DMS114 treated with DMSO at 0.1 percent for 48 hours (cell line): Measurements from ENCODE around the gene CCN6.

Experiments used
- DNase-seq: peaks from one replicate; lab custom pipeline; 2025; ENCODE audit not compliant: unreplicated experiment; lab: John Stamatoyannopoulos, UW

The CCN6 gene

DNA sequence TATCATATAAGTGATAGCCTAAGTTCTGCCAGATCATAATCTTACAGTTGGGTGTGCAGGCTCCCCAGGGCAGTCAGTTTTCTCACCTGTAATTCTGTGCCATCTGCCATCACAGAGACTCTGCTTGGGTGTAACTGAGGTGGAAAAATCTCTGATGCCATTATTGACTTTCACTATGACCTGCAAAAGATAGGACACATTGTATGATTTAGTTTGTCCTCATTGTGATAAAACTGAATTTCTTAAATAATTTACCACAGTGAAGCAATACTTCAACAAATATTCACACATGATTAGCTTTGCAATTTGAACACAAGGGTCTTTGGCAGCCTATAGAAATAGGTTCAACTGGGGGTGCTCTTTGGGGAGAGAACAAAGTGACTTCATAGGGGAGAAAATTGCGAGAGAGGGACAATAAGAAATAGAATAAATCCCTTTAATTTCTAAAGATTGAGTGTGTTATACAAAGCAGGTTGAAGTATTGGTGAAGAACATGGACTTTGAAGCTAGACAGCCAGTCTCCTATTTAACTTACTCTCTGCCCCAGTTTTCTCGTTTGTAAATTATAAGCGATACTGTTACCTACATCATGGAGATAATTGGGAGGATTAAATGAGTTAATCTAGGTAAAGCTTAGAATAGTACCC lies 60.8 kb downstream of the CCN6 start:
- no peak for DNase-seq

GRCh38 chr6:112116221-112116620 lies 62.3 kb downstream of the CCN6 start:
- DNase-seq, result no peak

DNA sequence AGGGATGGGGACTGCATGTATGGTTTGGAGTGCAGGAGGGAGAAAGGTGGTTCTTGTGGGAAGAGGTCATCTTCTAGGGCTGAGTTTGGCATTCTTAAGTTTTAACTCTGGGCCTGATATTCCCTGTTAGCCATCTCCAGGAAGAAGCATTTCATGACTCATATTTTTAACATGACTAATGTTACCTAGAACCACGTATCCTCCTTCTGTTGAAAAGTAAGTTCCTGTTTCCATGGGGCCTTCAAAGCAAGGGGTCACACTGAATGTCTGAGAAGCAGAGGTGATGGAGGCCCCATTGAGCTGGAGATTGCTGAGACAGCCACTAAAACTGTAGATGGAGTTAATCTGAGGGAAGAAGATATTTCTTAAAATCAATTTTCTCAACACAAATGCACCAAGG lies 63.6 kb downstream of the CCN6 start:
- DNase-seq, result no peak

DNA sequence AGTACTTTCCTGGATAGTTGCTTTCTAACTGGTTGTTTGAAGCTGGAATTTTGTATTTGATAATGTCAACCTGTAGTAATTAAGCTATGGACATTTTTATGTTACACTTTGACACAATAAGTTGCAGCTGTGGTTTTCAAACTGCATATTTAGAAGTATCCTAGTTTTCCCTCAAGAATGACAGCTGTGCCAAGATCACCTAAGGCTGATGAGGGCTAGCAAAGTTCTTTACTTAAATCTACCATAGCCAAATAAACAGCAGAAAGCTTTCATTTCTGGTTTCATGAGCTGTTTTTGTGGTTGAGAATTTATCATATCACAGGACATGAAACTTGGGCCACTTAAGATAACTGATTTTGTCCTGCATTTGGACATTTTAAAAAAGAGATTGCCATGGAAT lies 64.1 kb downstream of the CCN6 start:
- no peak for DNase-seq
